Muscle of back (tissue), 11 donors: ENCODE data around the gene SOCS6. TPM values are rescaled to one million over a fixed set of nuclear protein-coding genes. Genes with fewer than 3 reads are reported as not detected.
A peak's percentile ranks its signal among the peaks of the same experiment; 100 is the strongest.

ENCODE experiments used
- DNase-seq, 3 donors: peaks; one replicate each; pipeline versions ENCODE4 v3.0.0 to v3.0.0-alpha.2; 2013
- polyA plus RNA-seq, 10 donors: library from polyadenylated mRNA; unstranded; fragments of 120-200 nt; gene quantifications; one replicate each; pipeline ENCODE4 v1.2.1, GENCODE V29; 2013; ENCODE audit not compliant: insufficient read length in 10 of 10

The SOCS6 gene
- polyA plus RNA-seq, 10 donors = 13.1 to 17.5 (median 16.5) TPM

- peak; percentile 33 to 73 (median 45) for DNase-seq
These were observed 534 bp upstream of the SOCS6 start for GRCh38 chr18:70288171-70288850.

- DNase-seq = peak; percentile 31 to 81 (median 49)
These were observed 787 bp downstream of the SOCS6 start for GRCh38 chr18:70289351-70290312.

GRCh38 chr18:70290482-70291294, 1.8 kb downstream of the SOCS6 start:
- DNase-seq = no peak

- no peak for DNase-seq
These were observed 2.4 kb downstream of the SOCS6 start for GRCh38 chr18:70291295-70291574.

GRCh38 chr18:70292628-70293027, 3.8 kb downstream of the SOCS6 start:
- DNase-seq = no peak

- DNase-seq = no peak
These were observed 4.3 kb downstream of the SOCS6 start for GRCh38 chr18:70293166-70293565.

GRCh38 chr18:70294471-70295191, 5.8 kb downstream of the SOCS6 start:
- no peak for DNase-seq

GRCh38 chr18:70295192-70296188, 6.6 kb downstream of the SOCS6 start:
- no peak for DNase-seq

GRCh38 chr18:70296289-70296688, 7.4 kb downstream of the SOCS6 start:
- no peak for DNase-seq

- DNase-seq = no peak
These were observed 7.9 kb downstream of the SOCS6 start for GRCh38 chr18:70296781-70297180.

- DNase-seq = no peak
These were observed 10.5 kb downstream of the SOCS6 start for GRCh38 chr18:70299393-70299792.

GRCh38 chr18:70301667-70302066, 12.8 kb downstream of the SOCS6 start:
- no peak for DNase-seq

- no peak for DNase-seq
These were observed 19.9 kb downstream of the SOCS6 start for GRCh38 chr18:70308555-70309294.

GRCh38 chr18:70310560-70311320, 21.9 kb downstream of the SOCS6 start:
- DNase-seq = no peak

- DNase-seq = no peak
These were observed 22.9 kb downstream of the SOCS6 start for GRCh38 chr18:70311726-70312125.

GRCh38 chr18:70313640-70314039, 24.8 kb downstream of the SOCS6 start:
- no peak for DNase-seq

- DNase-seq = no peak
These were observed 25.4 kb downstream of the SOCS6 start for GRCh38 chr18:70314151-70314782.

- no peak for DNase-seq
These were observed 30.3 kb downstream of the SOCS6 start for GRCh38 chr18:70319187-70319586.
